Peyer's patch (tissue), 4 donors: ENCODE results near the gene COG5. TPM values are rescaled to one million over a fixed set of nuclear protein-coding genes. Genes with fewer than 3 reads are reported as not detected.

Source experiments
- DNase-seq, 3 donors: peaks; one replicate each; pipeline ENCODE4 v3.0.0-alpha.2; 2017 to 2019
- H3K27ac ChIP-seq, 4 donors: fragments of 200-600 bp; sonication (generic); one replicate each; pipeline ENCODE4 v1.5.1; 2016 to 2019
- H3K27me3 ChIP-seq, 2 donors: fragments of 200-600 bp; sonication (generic); one replicate each; pipeline ENCODE4 v1.5.1; 2019
- H3K36me3 ChIP-seq, 3 donors: fragments of 200-600 bp; sonication (generic); one replicate each; pipeline ENCODE4 v1.5.1; 2016 to 2019
- H3K4me1 ChIP-seq, 4 donors: fragments of 200-600 bp; sonication (generic); one replicate each; pipeline ENCODE4 v1.5.1; 2016 to 2019
- H3K4me3 ChIP-seq, 4 donors: fragments of 200-600 bp; sonication (generic); 1 replicate in 3 of 4; 2 replicates in 1 of 4; pipeline ENCODE4 v1.5.1; 2016 to 2019; ENCODE audit warnings: mild to moderate bottlenecking in 1 of 4
- H3K9me3 ChIP-seq, 4 donors: fragments of 200-600 bp; sonication (generic); one replicate each; pipeline ENCODE4 v1.5.1; 2016 to 2019; ENCODE audit warnings: mild to moderate bottlenecking in 1 of 4
- CTCF ChIP-seq, 6 experiments: fragments of 450-650 bp in 4 of 6; fragments of 200-600 bp in 2 of 6; sonication (generic) in 1 of 6; IDR thresholded peaks; one replicate each; pipeline ENCODE4 v1.5.1; 2017 to 2019; ENCODE audit warnings: antibody characterized with exemption in 6 of 6, mild to moderate bottlenecking in 3 of 6, moderate library complexity in 1 of 6
- POLR2A ChIP-seq, 2 donors: fragments of 450-650 bp; IDR thresholded peaks; one replicate each; pipeline ENCODE4 v1.5.1; 2017; ENCODE audit warnings: antibody characterized with exemption in 2 of 2, mild to moderate bottlenecking in 2 of 2, moderate library complexity in 2 of 2
- total RNA-seq, 4 donors: library from RNA; depleted of rRNA; stranded (reverse); fragments of >200 nt; gene quantifications; one replicate each; pipeline ENCODE4 v1.1.0, GENCODE V29; 2016

The COG5 gene
- total RNA-seq, 4 donors from 2014 or later, result 31.1 to 175 (median 68.0) TPM

GRCh38 chr7:107388604-107389003 is 175.1 kb downstream of the COG5 start:
- H3K36me3 ChIP-seq, result no peaks in the 10 kb centered on the region

GRCh38 chr7:107387573-107388219 is 176.0 kb downstream of the COG5 start:
- DNase-seq, result no peak
- H3K9me3 ChIP-seq, result no peaks in the 10 kb centered on the region
- no peak overlapping the region for H3K4me3 ChIP-seq
- H3K27me3 ChIP-seq, result no peaks in the 10 kb centered on the region
- TF ChIP-seq CTCF (IDR thresholded peaks at IDR 0.05), result no peak
- TF ChIP-seq POLR2A (IDR thresholded peaks at IDR 0.05), result no peak
- peaks cover 0 to 3% (median 0%) of the 10 kb centered on the region in 4 donors for H3K4me1 ChIP-seq
- H3K27ac ChIP-seq, result no peak overlapping the region
- H3K36me3 ChIP-seq, result no peaks in the 10 kb centered on the region

More at GRCh38 chr7:107388604-107389003, 175.1 kb downstream of the COG5 start:
- DNase-seq, result no peak
- Histone ChIP-seq H3K27me3 (no peaks in the 10 kb centered on the region), H3K9me3 (no peaks in the 10 kb centered on the region), H3K4me3 (no peak overlapping the region), H3K4me1 (peaks cover 0 to 3% (median 0%) of the 10 kb centered on the region in 4 donors), H3K27ac (no peak overlapping the region)
- no peak for TF ChIP-seq CTCF (IDR thresholded peaks at IDR 0.05)
- no peak for TF ChIP-seq POLR2A (IDR thresholded peaks at IDR 0.05)

GRCh38 chr7:107387128-107387527 is 176.6 kb downstream of the COG5 start:
- Histone ChIP-seq H3K4me3 (no peak overlapping the region), H3K9me3 (no peaks in the 10 kb centered on the region), H3K27me3 (no peaks in the 10 kb centered on the region), H3K36me3 (no peaks in the 10 kb centered on the region), H3K27ac (no peak overlapping the region), H3K4me1 (peaks cover 0 to 3% (median 0%) of the 10 kb centered on the region in 4 donors)
- no peak for DNase-seq
- TF ChIP-seq CTCF (IDR thresholded peaks at IDR 0.05) (no peak), POLR2A (IDR thresholded peaks at IDR 0.05) (no peak)

- Histone ChIP-seq H3K36me3 (no peaks in the 10 kb centered on the region), H3K27me3 (no peaks in the 10 kb centered on the region), H3K9me3 (no peaks in the 10 kb centered on the region), H3K4me3 (no peak overlapping the region), H3K4me1 (peaks cover 0 to 3% (median 0%) of the 10 kb centered on the region in 4 donors), H3K27ac (no peak overlapping the region)
- DNase-seq, result no peak
- no peak for TF ChIP-seq CTCF (IDR thresholded peaks at IDR 0.05)
- no peak for TF ChIP-seq POLR2A (IDR thresholded peaks at IDR 0.05)
Observed at GRCh38 chr7:107386548-107387102, 177.1 kb downstream of the COG5 start.

GRCh38 chr7:107384025-107384424 is 179.7 kb downstream of the COG5 start:
- TF ChIP-seq POLR2A (IDR thresholded peaks at IDR 0.05), result no peak
- no peak for TF ChIP-seq CTCF (IDR thresholded peaks at IDR 0.05)
- H3K4me1 ChIP-seq, result peaks cover 0 to 3% (median 0%) of the 10 kb centered on the region in 4 donors
- no peak for DNase-seq

More at GRCh38 chr7:107384025-107384424, 179.7 kb downstream of the COG5 start:
- no peaks in the 10 kb centered on the region for H3K9me3 ChIP-seq
- no peaks in the 10 kb centered on the region for H3K36me3 ChIP-seq
- H3K27ac ChIP-seq, result no peak overlapping the region
- no peak overlapping the region for H3K4me3 ChIP-seq
- no peaks in the 10 kb centered on the region for H3K27me3 ChIP-seq
